22Rv1 (cell line): Measurements from ENCODE around the gene PCDH17.

ENCODE experiments used
- CTCF ChIP-seq: fragments of 450-650 bp; IDR thresholded peaks from 2 replicates; pipeline ENCODE4 v1.5.1; 2017; ENCODE audit warnings: mild to moderate bottlenecking
- ZFX ChIP-seq: fragments of 450-650 bp; IDR thresholded peaks from 2 replicates; pipeline ENCODE4 v1.6.1; 2017; ENCODE audit warnings: antibody characterized with exemption, borderline replicate concordance

- TF ChIP-seq CTCF = no peak
- no peak for TF ChIP-seq ZFX
Observed at GRCh38 chr13:57740719-57741118, 109.2 kb downstream of the PCDH17 start.
